GM20000 (cell line): ENCODE results near the gene CLEC3B.

ENCODE experiments used
- DNase-seq: peaks from one replicate; pipeline ENCODE4 v3.0.0; 2012; ENCODE audit warnings: low spot score
- TF ChIP-seq, protein P1 (sequence below): IDR thresholded peaks from 2 replicates; pipeline ENCODE4 v1.5.1; 2012; ENCODE audit warnings: mild to moderate bottlenecking, control low read depth; ENCODE audit errors: extremely low read depth, missing control alignments

Gene CLEC3B

DNA sequence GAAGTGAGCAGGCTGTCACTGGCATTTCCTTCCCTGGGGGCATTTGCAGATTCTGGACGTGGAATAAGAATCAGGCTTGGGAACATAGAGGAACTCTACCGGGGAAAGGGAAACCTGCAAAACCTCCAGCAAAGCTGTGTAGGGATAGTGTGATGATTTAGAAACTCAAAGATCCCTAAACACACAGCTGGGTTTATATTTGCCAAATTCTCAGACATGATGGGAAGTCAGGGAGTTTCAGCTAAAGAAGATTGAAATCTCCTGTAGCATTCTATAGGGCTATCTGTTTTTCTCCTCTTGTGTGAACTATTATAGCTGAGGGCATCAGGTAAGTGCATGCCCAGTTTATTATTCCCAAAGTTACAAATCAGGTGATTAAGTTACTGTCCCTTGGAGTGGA is 9.2 kb upstream of the CLEC3B start:
- no peak for DNase-seq
- TF ChIP-seq, protein P1, sequence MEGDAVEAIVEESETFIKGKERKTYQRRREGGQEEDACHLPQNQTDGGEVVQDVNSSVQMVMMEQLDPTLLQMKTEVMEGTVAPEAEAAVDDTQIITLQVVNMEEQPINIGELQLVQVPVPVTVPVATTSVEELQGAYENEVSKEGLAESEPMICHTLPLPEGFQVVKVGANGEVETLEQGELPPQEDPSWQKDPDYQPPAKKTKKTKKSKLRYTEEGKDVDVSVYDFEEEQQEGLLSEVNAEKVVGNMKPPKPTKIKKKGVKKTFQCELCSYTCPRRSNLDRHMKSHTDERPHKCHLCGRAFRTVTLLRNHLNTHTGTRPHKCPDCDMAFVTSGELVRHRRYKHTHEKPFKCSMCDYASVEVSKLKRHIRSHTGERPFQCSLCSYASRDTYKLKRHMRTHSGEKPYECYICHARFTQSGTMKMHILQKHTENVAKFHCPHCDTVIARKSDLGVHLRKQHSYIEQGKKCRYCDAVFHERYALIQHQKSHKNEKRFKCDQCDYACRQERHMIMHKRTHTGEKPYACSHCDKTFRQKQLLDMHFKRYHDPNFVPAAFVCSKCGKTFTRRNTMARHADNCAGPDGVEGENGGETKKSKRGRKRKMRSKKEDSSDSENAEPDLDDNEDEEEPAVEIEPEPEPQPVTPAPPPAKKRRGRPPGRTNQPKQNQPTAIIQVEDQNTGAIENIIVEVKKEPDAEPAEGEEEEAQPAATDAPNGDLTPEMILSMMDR: no peak

DNA sequence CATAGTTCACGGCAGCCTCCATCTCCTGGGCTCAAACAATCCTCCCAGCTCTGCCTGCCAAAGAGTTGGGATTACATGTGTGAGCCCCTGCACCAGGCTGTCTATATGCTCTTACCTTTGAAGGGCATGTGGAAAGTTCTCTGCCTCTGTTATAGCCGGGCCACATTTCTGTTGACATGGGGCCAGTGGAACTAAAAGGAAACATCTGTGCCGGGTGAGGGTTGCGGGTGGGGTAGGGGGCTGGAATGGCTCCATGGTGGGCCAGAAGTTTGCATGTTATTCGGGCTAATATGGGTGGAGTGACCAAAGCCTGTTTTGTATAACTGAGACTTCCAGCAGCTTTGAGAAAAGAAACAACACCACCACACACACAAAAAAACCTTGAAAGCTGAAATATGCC is 8.3 kb upstream of the CLEC3B start:
- TF ChIP-seq, protein P1: no peak
- DNase-seq: no peak

DNA sequence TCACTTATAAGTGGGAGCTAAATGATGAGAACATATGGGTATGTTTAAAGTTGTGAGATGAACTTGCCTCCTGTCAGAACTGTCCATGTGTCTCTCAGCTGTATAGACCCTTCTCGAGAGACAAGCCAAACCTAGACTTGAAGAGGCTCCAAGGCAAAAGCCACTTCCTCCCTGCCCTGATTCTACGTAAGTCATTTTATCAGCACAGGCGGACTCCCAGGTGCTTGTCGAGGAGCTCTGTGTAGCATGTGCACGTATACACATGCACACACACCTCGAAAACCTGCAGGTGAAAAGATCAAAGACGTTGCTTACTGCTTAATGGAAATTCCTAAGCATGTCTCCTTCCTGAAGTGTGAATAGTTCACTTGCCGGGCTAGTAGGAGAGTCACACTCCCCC is 5.6 kb upstream of the CLEC3B start:
- no peak for DNase-seq
- TF ChIP-seq, protein P1: no peak

DNA sequence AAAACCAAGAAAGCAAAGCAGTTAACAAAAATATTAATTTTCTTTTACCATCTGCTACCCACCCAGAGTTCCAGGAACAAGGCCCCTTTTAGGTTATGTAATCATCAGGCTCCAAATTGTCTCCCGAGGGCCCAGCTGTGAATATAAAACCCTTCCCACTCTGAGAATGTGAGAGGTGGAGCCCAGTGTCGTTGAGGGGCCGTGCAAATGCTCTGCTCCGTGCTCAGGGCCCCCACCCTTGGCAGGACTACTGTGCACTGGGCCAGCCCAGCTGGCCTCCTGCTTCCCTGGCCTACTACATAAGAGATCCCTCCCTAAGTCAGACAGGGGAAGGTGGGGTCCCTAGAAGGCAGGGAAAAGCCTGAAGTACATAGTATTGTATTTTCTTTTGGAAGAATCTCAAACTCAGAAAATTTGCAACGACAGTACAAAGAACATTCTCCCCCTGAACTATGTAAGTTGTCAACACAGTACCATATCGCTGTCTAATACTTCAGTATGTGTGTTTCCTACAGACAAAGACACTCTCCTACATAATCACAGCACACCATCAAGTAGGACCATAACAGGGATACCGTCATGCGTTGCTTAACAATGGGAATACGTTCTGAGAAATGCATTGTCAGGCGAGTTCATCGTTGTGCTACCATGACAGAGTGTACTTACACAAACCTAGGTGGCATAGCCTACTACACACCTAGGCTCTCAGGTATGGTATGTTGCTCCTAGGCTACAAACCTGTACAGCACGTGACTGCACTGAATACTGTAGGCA is 4.4 kb upstream of the CLEC3B start:
- DNase-seq: no peak
- TF ChIP-seq, protein P1: no peak

DNA sequence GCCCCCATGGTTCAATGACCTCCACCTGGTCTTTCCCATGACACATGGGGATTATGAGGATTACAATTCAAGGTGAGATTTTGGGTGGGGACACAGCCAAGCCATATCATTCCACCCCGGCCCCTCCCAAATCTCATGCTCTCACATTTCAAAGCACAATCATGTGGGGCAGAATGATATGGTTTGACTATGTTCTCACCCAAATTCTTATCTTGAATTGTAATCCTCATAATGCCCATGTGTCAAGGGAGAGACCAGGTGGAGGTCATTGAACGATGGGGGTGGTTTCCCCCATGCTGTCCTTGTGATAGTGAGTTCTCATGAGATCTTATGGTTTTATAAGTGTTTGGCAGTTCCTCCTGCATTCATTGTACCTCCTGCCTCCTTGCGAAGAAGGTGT is 2.4 kb upstream of the CLEC3B start:
- TF ChIP-seq, protein P1: no peak
- DNase-seq: no peak

DNA sequence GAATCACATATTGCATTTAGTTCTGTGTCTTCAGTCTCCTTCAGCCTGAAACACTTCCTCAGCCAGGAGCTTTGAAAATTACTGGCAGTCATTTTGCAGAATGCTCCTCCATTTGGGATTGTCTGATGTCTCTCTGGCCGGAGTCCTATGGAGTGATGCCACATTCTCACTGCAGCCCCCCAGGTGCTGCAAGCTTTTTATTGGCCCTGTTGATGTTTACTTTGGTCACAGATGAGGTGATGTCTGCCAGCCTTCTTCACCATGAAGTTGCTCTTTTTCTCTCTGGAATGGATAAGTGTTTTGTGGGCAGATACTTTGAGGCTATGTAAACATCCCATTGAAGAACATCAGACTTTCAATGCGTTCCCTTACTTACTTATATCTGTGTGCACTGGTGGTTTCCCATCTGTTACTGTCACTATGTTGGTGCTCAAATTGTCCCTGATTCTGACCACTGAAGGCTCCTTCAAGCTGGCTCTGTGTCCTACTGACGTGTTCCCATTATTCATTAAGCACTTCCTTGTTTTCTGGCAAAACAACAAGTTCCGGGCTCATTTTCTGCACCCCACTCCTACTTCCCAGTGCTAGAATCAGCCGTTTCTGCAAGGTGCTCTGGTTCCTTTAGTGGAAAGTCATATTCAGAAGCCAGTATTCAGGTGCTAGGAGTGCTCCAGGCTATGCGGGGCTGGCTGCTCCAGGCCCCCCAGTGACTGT is 1.4 kb upstream of the CLEC3B start:
- TF ChIP-seq, protein P1: no peak
- DNase-seq: no peak

DNA sequence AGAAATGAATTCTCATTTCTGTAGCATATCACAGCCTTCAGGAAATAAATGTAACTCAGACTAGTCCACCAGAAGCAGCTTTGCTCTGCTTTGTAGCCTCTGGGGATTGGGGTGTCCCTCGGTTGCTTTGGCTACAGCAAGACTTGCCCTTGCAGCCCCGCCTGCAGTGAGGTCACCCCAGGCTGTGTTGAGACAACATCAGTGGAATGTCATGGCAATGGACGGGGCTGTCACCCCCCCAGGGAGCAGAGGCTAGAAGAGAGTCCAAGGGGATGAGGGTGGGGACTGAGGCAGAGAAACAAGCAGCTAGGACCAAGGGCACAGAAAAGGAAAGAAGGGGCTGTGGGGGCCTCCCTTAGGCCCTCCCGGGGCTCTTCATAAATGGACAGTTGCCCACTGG is 854 bp downstream of the CLEC3B start:
- TF ChIP-seq, protein P1: no peak
- no peak for DNase-seq
